MM.1S (cell line): ENCODE results near the gene PHLDB1.
"Not testable (repeated sequence)": the region's sequence is repeated elsewhere in the genome, so short reads cannot be mapped to it uniquely, and the experiment has no call there.

ENCODE experiments used
- CTCF ChIP-seq: fragments of 300-600 bp; sonication (generic); IDR thresholded peaks from 2 replicates; pipeline ENCODE4 v1.5.1; 2016; ENCODE audit warnings: antibody characterized with exemption, low read length, mixed read lengths
- EZH2 ChIP-seq: fragments of 300-600 bp; sonication (generic); optimal IDR thresholded peaks from 2 replicates; pipeline ENCODE3; 2017; ENCODE audit warnings: low read depth, mild to moderate bottlenecking, antibody characterized with exemption, low read length, mixed read lengths
- EZH2phosphoT487 ChIP-seq: fragments of 300-600 bp; sonication (generic); IDR thresholded peaks from 2 replicates; pipeline ENCODE4 v1.6.1; 2018; ENCODE audit warnings: antibody characterized with exemption, low read length

GRCh38 chr11:118594984-118595383 is 12.4 kb upstream of the PHLDB1 start:
- TF ChIP-seq CTCF: peak; percentile 55
- TF ChIP-seq EZH2phosphoT487, EZH2: not testable (repeated sequence)
